Hepatocyte (in vitro differentiated cells): Measurements from ENCODE around the gene ACTG1.

Experiments used
- EZH2 ChIP-seq: fragments of 200-600 bp; sonication (generic); IDR thresholded peaks from 2 replicates; pipeline ENCODE4 v1.6.1; 2016; ENCODE audit warnings: antibody characterized with exemption, mild to moderate bottlenecking, borderline replicate concordance
- EZH2phosphoT487 ChIP-seq: fragments of 200-600 bp; sonication (generic); IDR thresholded peaks from one replicate; pipeline ENCODE4 v1.6.1; 2018; ENCODE audit warnings: antibody characterized with exemption, mild to moderate bottlenecking, low read depth, moderate library complexity; ENCODE audit not compliant: unreplicated experiment, severe bottlenecking
- TF ChIP-seq, protein P1 (sequence below): fragments of 200-600 bp; sonication (generic); IDR thresholded peaks from 2 replicates; pipeline ENCODE4 v1.5.1; 2016; ENCODE audit warnings: antibody characterized with exemption, mild to moderate bottlenecking; ENCODE audit not compliant: poor library complexity

GRCh38 chr17:81534157-81535006 is 21.8 kb upstream of the ACTG1 start:
- TF ChIP-seq, protein P1, sequence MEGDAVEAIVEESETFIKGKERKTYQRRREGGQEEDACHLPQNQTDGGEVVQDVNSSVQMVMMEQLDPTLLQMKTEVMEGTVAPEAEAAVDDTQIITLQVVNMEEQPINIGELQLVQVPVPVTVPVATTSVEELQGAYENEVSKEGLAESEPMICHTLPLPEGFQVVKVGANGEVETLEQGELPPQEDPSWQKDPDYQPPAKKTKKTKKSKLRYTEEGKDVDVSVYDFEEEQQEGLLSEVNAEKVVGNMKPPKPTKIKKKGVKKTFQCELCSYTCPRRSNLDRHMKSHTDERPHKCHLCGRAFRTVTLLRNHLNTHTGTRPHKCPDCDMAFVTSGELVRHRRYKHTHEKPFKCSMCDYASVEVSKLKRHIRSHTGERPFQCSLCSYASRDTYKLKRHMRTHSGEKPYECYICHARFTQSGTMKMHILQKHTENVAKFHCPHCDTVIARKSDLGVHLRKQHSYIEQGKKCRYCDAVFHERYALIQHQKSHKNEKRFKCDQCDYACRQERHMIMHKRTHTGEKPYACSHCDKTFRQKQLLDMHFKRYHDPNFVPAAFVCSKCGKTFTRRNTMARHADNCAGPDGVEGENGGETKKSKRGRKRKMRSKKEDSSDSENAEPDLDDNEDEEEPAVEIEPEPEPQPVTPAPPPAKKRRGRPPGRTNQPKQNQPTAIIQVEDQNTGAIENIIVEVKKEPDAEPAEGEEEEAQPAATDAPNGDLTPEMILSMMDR = no peak
- no peak for TF ChIP-seq EZH2
- no peak for TF ChIP-seq EZH2phosphoT487
